Peyer's patch (tissue), 4 donors: ENCODE data around the gene CCDC188. TPM values are rescaled to one million over a fixed set of nuclear protein-coding genes. Genes with fewer than 3 reads are reported as not detected.

Experiments used
- DNase-seq, 3 donors: peaks; one replicate each; pipeline ENCODE4 v3.0.0-alpha.2; 2017 to 2019
- H3K27ac ChIP-seq, 4 donors: fragments of 200-600 bp; sonication (generic); one replicate each; pipeline ENCODE4 v1.5.1; 2016 to 2019
- H3K27me3 ChIP-seq, 2 donors: fragments of 200-600 bp; sonication (generic); one replicate each; pipeline ENCODE4 v1.5.1; 2019
- H3K36me3 ChIP-seq, 3 donors: fragments of 200-600 bp; sonication (generic); one replicate each; pipeline ENCODE4 v1.5.1; 2016 to 2019
- H3K4me1 ChIP-seq, 4 donors: fragments of 200-600 bp; sonication (generic); one replicate each; pipeline ENCODE4 v1.5.1; 2016 to 2019
- H3K4me3 ChIP-seq, 4 donors: fragments of 200-600 bp; sonication (generic); 1 replicate in 3 of 4; 2 replicates in 1 of 4; pipeline ENCODE4 v1.5.1; 2016 to 2019; ENCODE audit warnings: mild to moderate bottlenecking in 1 of 4
- H3K9me3 ChIP-seq, 4 donors: fragments of 200-600 bp; sonication (generic); one replicate each; pipeline ENCODE4 v1.5.1; 2016 to 2019; ENCODE audit warnings: mild to moderate bottlenecking in 1 of 4
- CTCF ChIP-seq, 6 experiments: fragments of 450-650 bp in 4 of 6; fragments of 200-600 bp in 2 of 6; sonication (generic) in 1 of 6; IDR thresholded peaks; one replicate each; pipeline ENCODE4 v1.5.1; 2017 to 2019; ENCODE audit warnings: antibody characterized with exemption in 6 of 6, mild to moderate bottlenecking in 3 of 6, moderate library complexity in 1 of 6
- POLR2A ChIP-seq, 2 donors: fragments of 450-650 bp; IDR thresholded peaks; one replicate each; pipeline ENCODE4 v1.5.1; 2017; ENCODE audit warnings: antibody characterized with exemption in 2 of 2, mild to moderate bottlenecking in 2 of 2, moderate library complexity in 2 of 2
- total RNA-seq, 4 donors: library from RNA; depleted of rRNA; stranded (reverse); fragments of >200 nt; gene quantifications; one replicate each; pipeline ENCODE4 v1.1.0, GENCODE V29; 2016

The CCDC188 gene
- total RNA-seq, 4 donors from 2014 or later: 6.6 TPM; not detected in 3

GRCh38 chr22:20136603-20136873 is 14.3 kb downstream of the CCDC188 start:
- no peak for TF ChIP-seq POLR2A (IDR thresholded peaks at IDR 0.05)
- no peak for TF ChIP-seq CTCF (IDR thresholded peaks at IDR 0.05)
- Histone ChIP-seq H3K9me3 (no peaks in the 10 kb centered on the region), H3K4me3 (no peak overlapping the region), H3K27ac (no peak overlapping the region), H3K36me3 (peaks cover 0 to 8% (median 0%) of the 10 kb centered on the region in 3 donors), H3K4me1 (peaks cover 0 to 39% (median 16%) of the 10 kb centered on the region in 4 donors), H3K27me3 (no peaks in the 10 kb centered on the region)
- DNase-seq: no peak

- H3K4me3 ChIP-seq: no peak overlapping the region
- H3K27me3 ChIP-seq: no peaks in the 10 kb centered on the region
- H3K27ac ChIP-seq: no peak overlapping the region
- H3K36me3 ChIP-seq: peaks cover 0 to 8% (median 0%) of the 10 kb centered on the region in 3 donors
- no peaks in the 10 kb centered on the region for H3K9me3 ChIP-seq
- peaks cover 0 to 39% (median 16%) of the 10 kb centered on the region in 4 donors for H3K4me1 ChIP-seq
- TF ChIP-seq CTCF (IDR thresholded peaks at IDR 0.05) (no peak), POLR2A (IDR thresholded peaks at IDR 0.05) (no peak)
- DNase-seq: no peak
Observed at GRCh38 chr22:20135806-20136602, 14.9 kb downstream of the CCDC188 start.

- no peak for DNase-seq
- H3K36me3 ChIP-seq: peaks cover 0 to 7% (median 0%) of the 10 kb centered on the region in 3 donors
Observed at GRCh38 chr22:20135265-20135664, 15.6 kb downstream of the CCDC188 start.

GRCh38 chr22:20133930-20134549 is 16.8 kb downstream of the CCDC188 start:
- Histone ChIP-seq H3K27me3 (no peaks in the 10 kb centered on the region), H3K36me3 (no peaks in the 10 kb centered on the region), H3K4me1 (peaks cover 0 to 49% (median 24%) of the 10 kb centered on the region in 4 donors), H3K9me3 (no peaks in the 10 kb centered on the region), H3K27ac (no peak overlapping the region), H3K4me3 (no peak overlapping the region)
- no peak for DNase-seq
- TF ChIP-seq POLR2A (IDR thresholded peaks at IDR 0.05) (no peak), CTCF (IDR thresholded peaks at IDR 0.05) (no peak)

More at GRCh38 chr22:20135265-20135664, 15.6 kb downstream of the CCDC188 start:
- H3K27me3 ChIP-seq: no peaks in the 10 kb centered on the region
- peaks cover 0 to 46% (median 20%) of the 10 kb centered on the region in 4 donors for H3K4me1 ChIP-seq
- no peak overlapping the region for H3K4me3 ChIP-seq
- no peaks in the 10 kb centered on the region for H3K9me3 ChIP-seq
- no peak overlapping the region for H3K27ac ChIP-seq
- TF ChIP-seq CTCF (IDR thresholded peaks at IDR 0.05) (no peak), POLR2A (IDR thresholded peaks at IDR 0.05) (no peak)

- no peak for TF ChIP-seq POLR2A (IDR thresholded peaks at IDR 0.05)
- no peak for TF ChIP-seq CTCF (IDR thresholded peaks at IDR 0.05)
- H3K27me3 ChIP-seq: no peaks in the 10 kb centered on the region
- peak overlapping the region in 1 of 4 donors; percentile 74 for H3K27ac ChIP-seq
- H3K9me3 ChIP-seq: no peaks in the 10 kb centered on the region
- no peaks in the 10 kb centered on the region for H3K36me3 ChIP-seq
- H3K4me3 ChIP-seq: peak overlapping the region; percentile 92 to 100 (median 95)
- peaks cover 0 to 46% (median 24%) of the 10 kb centered on the region in 4 donors for H3K4me1 ChIP-seq
- no peak for DNase-seq
Observed at GRCh38 chr22:20132686-20133246, 18.1 kb downstream of the CCDC188 start.
